Neural progenitor cell (in vitro differentiated cells): Measurements from ENCODE around the gene FCAMR. TPM values are rescaled to one million over a fixed set of nuclear protein-coding genes. Genes with fewer than 3 reads are reported as not detected.

ENCODE experiments used
- DNase-seq: peaks from one replicate; pipeline ENCODE4 v3.0.0-alpha.2; 2016; ENCODE audit warnings: low spot score
- H2AFZ ChIP-seq: fragments of 200-600 bp; sonication (generic); replicated peaks from 2 replicates; pipeline ENCODE4 v1.6.1; 2016; ENCODE audit warnings: antibody characterized with exemption
- H3F3A ChIP-seq: fragments of 200-600 bp; sonication (generic); 2 replicates; pipeline ENCODE4 v1.6.1; 2016; ENCODE audit warnings: antibody characterized with exemption, low read depth
- H3K27ac ChIP-seq: fragments of 200-600 bp; sonication (generic); 2 replicates; pipeline ENCODE4 v1.5.1; 2016; ENCODE audit warnings: mild to moderate bottlenecking
- H3K27me3 ChIP-seq: fragments of 200-600 bp; sonication (generic); 2 replicates; pipeline ENCODE4 v1.6.1; 2016; ENCODE audit warnings: mild to moderate bottlenecking, moderate library complexity
- H3K36me3 ChIP-seq: fragments of 200-600 bp; sonication (generic); 2 replicates; pipeline ENCODE4 v1.5.1; 2016
- H3K4me1 ChIP-seq: fragments of 200-600 bp; sonication (generic); 2 replicates; pipeline ENCODE4 v1.6.1; 2016; ENCODE audit warnings: mixed run types
- H3K4me2 ChIP-seq: fragments of 200-600 bp; sonication (generic); 2 replicates; pipeline ENCODE4 v1.6.1; 2016
- H3K4me3 ChIP-seq: fragments of 200-600 bp; sonication (generic); 2 replicates; pipeline ENCODE4 v1.5.1; 2016
- H3K79me2 ChIP-seq: fragments of 200-600 bp; sonication (generic); 2 replicates; pipeline ENCODE4 v1.6.1; 2016; ENCODE audit warnings: low read depth
- H3K9ac ChIP-seq: fragments of 200-600 bp; sonication (generic); 2 replicates; pipeline ENCODE4 v1.6.1; 2016
- H3K9me3 ChIP-seq: fragments of 200-600 bp; sonication (generic); 2 replicates; pipeline ENCODE4 v1.5.1; 2016; ENCODE audit warnings: low read depth
- H4K20me1 ChIP-seq: fragments of 200-600 bp; sonication (generic); 2 replicates; pipeline ENCODE4 v1.6.1; 2016; ENCODE audit warnings: low read depth
- H3K27ac Mint-ChIP-seq: 3 replicates; pipeline ENCODE4 v1.8.0; 2021; ENCODE audit warnings: mixed read lengths
- H3K27me3 Mint-ChIP-seq: 2 replicates; pipeline ENCODE4 v1.8.0; 2022; ENCODE audit warnings: low read depth, mild to moderate bottlenecking, inconsistent platforms, moderate library complexity, mixed read lengths; ENCODE audit not compliant: insufficient read depth
- H3K36me3 Mint-ChIP-seq: 3 replicates; pipeline ENCODE4 v1.8.0; 2021; ENCODE audit warnings: mixed read lengths
- H3K4me1 Mint-ChIP-seq: 3 replicates; pipeline ENCODE4 v1.8.0; 2021; ENCODE audit warnings: mixed read lengths
- H3K4me3 Mint-ChIP-seq: 3 replicates; pipeline ENCODE4 v1.8.0; 2021; ENCODE audit warnings: mild to moderate bottlenecking, moderate library complexity, mixed read lengths
- H3K9me3 Mint-ChIP-seq: 3 replicates; pipeline ENCODE4 v1.8.0; 2020; ENCODE audit warnings: mixed read lengths
- EZH2 ChIP-seq: fragments of 200-600 bp; sonication (generic); IDR thresholded peaks from 2 replicates; pipeline ENCODE4 v1.6.1; 2017; ENCODE audit warnings: antibody characterized with exemption, mild to moderate bottlenecking, moderate library complexity
- EZH2phosphoT487 ChIP-seq: fragments of 200-600 bp; sonication (generic); IDR thresholded peaks from 2 replicates; pipeline ENCODE4 v1.6.1; 2017; ENCODE audit warnings: antibody characterized with exemption
- total RNA-seq: library from RNA; depleted of rRNA; stranded (reverse); fragments of >200 nt; gene quantifications from 2 replicates; pipeline ENCODE4 v1.2.3, GENCODE V29; 2015; ENCODE audit warnings: low replicate concordance
- TF ChIP-seq, protein P1 (sequence below): fragments of 200-600 bp; sonication (generic); IDR thresholded peaks from 2 replicates; pipeline ENCODE4 v1.5.1; 2017; ENCODE audit warnings: antibody characterized with exemption, mild to moderate bottlenecking

Gene FCAMR
- total RNA-seq, 1 donor from 2014 or later, result not detected

DNA sequence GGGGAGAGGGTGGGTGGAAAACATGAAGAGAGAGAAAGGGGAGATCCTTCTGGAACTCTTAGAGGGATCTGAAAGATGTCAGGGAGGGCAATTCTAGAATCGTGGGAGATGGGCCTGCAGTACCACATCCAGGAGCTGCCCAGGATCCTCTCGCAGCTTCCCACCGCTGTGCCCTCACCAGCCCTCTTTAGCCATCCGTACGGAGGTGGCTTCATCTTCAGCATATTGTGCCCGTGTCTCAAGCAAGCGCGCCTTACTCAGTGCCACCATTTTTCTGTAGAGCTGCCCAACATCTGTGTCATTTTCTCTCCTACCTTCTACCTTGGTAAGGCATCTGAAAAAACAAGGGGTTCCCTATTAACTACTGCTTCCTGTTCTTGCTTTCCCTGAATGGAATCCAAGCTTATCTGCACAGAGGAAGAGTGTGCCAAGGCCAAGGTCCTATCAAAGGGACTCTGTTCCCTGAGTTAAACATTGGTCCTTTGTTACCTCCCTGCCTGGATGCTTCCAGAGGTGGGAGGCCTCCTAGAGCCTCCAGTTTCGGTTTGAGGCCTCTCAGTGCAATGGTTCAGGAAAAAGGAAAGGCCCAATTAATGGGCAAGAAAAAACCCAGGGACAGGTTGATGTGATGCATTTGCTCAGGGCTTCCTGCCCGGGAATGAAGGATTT lies 39.1 kb upstream of the FCAMR start:
- no peak overlapping the region for H3K4me2 ChIP-seq
- DNase-seq, result no peak
- no peaks in the 10 kb centered on the region for H3F3A ChIP-seq
- no peak overlapping the region for H2AFZ ChIP-seq
- H3K9ac ChIP-seq, result no peak overlapping the region
- H3K27me3 ChIP-seq, result no peaks in the 10 kb centered on the region
- H3K27ac Mint-ChIP-seq, result no peak overlapping the region
- H3K9me3 Mint-ChIP-seq, result no peaks in the 10 kb centered on the region
- H3K27me3 Mint-ChIP-seq, result peaks cover 16% of the 10 kb centered on the region
- H3K36me3 Mint-ChIP-seq, result no peaks in the 10 kb centered on the region
- H3K4me1 ChIP-seq, result no peaks in the 10 kb centered on the region
- no peak for TF ChIP-seq EZH2
- no peak for TF ChIP-seq EZH2phosphoT487
- H3K9me3 ChIP-seq, result no peaks in the 10 kb centered on the region
- H3K4me3 Mint-ChIP-seq, result no peak overlapping the region
- no peak overlapping the region for H3K27ac ChIP-seq
- H3K36me3 ChIP-seq, result no peaks in the 10 kb centered on the region
- no peak overlapping the region for H3K4me3 ChIP-seq
- no peaks in the 10 kb centered on the region for H3K79me2 ChIP-seq
- H3K4me1 Mint-ChIP-seq, result peaks cover 11% of the 10 kb centered on the region
- H4K20me1 ChIP-seq, result no peaks in the 10 kb centered on the region

DNA sequence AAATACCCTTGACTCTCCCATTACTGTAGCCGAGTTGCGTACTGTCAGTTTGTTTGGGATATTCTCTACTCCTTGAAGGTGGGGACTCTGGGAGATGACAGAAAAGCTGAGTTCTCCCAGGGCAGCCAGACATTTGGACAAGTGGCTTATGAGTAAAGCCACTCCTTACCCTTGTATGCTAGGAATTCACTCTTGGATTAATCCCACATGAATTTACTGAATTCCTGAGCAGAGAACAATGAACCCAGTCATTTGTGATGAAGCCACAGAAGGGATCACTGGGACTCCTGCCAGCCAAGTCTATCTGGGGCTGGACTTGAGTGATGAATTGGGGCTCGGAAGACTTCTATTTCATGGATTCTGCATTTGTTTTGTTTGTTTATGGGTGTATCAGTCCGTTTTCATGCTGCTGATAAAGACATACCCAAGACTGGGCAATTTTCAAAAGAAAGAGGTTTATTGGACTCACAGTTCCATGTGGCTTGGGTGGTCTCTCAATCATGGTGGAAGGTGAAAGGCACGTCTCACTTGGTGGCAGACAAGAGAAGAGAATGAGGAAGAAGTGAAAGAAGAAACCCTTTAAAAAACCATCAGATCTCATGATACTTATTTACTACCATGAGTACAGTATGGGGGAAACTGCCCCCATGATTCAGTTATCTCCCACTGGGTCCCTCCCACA lies 37.2 kb upstream of the FCAMR start:
- no peak overlapping the region for H3K9ac ChIP-seq
- H3K4me2 ChIP-seq, result no peak overlapping the region
- no peaks in the 10 kb centered on the region for H3K36me3 Mint-ChIP-seq
- H2AFZ ChIP-seq, result no peak overlapping the region
- peak; percentile 52 for DNase-seq
- H3K27ac Mint-ChIP-seq, result no peak overlapping the region
- H3K9me3 Mint-ChIP-seq, result no peaks in the 10 kb centered on the region
- no peak overlapping the region for H3K27ac ChIP-seq
- TF ChIP-seq EZH2phosphoT487 (no peak), EZH2 (no peak)
- TF ChIP-seq, protein P1, sequence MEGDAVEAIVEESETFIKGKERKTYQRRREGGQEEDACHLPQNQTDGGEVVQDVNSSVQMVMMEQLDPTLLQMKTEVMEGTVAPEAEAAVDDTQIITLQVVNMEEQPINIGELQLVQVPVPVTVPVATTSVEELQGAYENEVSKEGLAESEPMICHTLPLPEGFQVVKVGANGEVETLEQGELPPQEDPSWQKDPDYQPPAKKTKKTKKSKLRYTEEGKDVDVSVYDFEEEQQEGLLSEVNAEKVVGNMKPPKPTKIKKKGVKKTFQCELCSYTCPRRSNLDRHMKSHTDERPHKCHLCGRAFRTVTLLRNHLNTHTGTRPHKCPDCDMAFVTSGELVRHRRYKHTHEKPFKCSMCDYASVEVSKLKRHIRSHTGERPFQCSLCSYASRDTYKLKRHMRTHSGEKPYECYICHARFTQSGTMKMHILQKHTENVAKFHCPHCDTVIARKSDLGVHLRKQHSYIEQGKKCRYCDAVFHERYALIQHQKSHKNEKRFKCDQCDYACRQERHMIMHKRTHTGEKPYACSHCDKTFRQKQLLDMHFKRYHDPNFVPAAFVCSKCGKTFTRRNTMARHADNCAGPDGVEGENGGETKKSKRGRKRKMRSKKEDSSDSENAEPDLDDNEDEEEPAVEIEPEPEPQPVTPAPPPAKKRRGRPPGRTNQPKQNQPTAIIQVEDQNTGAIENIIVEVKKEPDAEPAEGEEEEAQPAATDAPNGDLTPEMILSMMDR, result no peak
- H3K27me3 ChIP-seq, result no peaks in the 10 kb centered on the region
- H4K20me1 ChIP-seq, result no peaks in the 10 kb centered on the region
- peaks cover 18% of the 10 kb centered on the region for H3K4me1 Mint-ChIP-seq
- H3K36me3 ChIP-seq, result no peaks in the 10 kb centered on the region
- H3K79me2 ChIP-seq, result no peaks in the 10 kb centered on the region
- peaks cover 15% of the 10 kb centered on the region for H3K4me1 ChIP-seq
- H3K27me3 Mint-ChIP-seq, result peaks cover 13% of the 10 kb centered on the region
- no peaks in the 10 kb centered on the region for H3K9me3 ChIP-seq
- peaks cover 15% of the 10 kb centered on the region for H3F3A ChIP-seq
- H3K4me3 Mint-ChIP-seq, result no peak overlapping the region
- no peak overlapping the region for H3K4me3 ChIP-seq

GRCh38 chr1:207006914-207007313 lies 36.7 kb upstream of the FCAMR start:
- H3K4me1 ChIP-seq, result peaks cover 15% of the 10 kb centered on the region
- no peaks in the 10 kb centered on the region for H3K79me2 ChIP-seq
- no peaks in the 10 kb centered on the region for H3K27me3 ChIP-seq
- Mint-ChIP-seq H3K4me3 (no peak overlapping the region), H3K27me3 (peaks cover 13% of the 10 kb centered on the region), H3K4me1 (peaks cover 18% of the 10 kb centered on the region), H3K27ac (no peak overlapping the region), H3K36me3 (no peaks in the 10 kb centered on the region), H3K9me3 (no peaks in the 10 kb centered on the region)
- no peak overlapping the region for H3K4me2 ChIP-seq
- peaks cover 15% of the 10 kb centered on the region for H3F3A ChIP-seq
- H3K36me3 ChIP-seq, result no peaks in the 10 kb centered on the region
- H3K4me3 ChIP-seq, result no peak overlapping the region
- no peak overlapping the region for H3K27ac ChIP-seq
- TF ChIP-seq EZH2phosphoT487, result no peak
- TF ChIP-seq, protein P1, result no peak
- no peak for TF ChIP-seq EZH2
- H3K9ac ChIP-seq, result no peak overlapping the region
- no peaks in the 10 kb centered on the region for H4K20me1 ChIP-seq
- H3K9me3 ChIP-seq, result no peaks in the 10 kb centered on the region
- H2AFZ ChIP-seq, result no peak overlapping the region
- no peak for DNase-seq

- Histone ChIP-seq H4K20me1 (no peaks in the 10 kb centered on the region), H3K36me3 (no peaks in the 10 kb centered on the region), H2AFZ (no peak overlapping the region), H3F3A (peaks cover 15% of the 10 kb centered on the region), H3K4me1 (peaks cover 15% of the 10 kb centered on the region), H3K27me3 (no peaks in the 10 kb centered on the region), H3K27ac (no peak overlapping the region), H3K4me3 (no peak overlapping the region), H3K9ac (no peak overlapping the region), H3K9me3 (no peaks in the 10 kb centered on the region), H3K79me2 (no peaks in the 10 kb centered on the region), H3K4me2 (no peak overlapping the region)
- no peaks in the 10 kb centered on the region for H3K9me3 Mint-ChIP-seq
- peaks cover 14% of the 10 kb centered on the region for H3K27me3 Mint-ChIP-seq
- H3K27ac Mint-ChIP-seq, result no peak overlapping the region
- no peak overlapping the region for H3K4me3 Mint-ChIP-seq
- no peak for DNase-seq
- TF ChIP-seq EZH2phosphoT487 (no peak), EZH2 (no peak)
- TF ChIP-seq, protein P1, result no peak
- no peaks in the 10 kb centered on the region for H3K36me3 Mint-ChIP-seq
- H3K4me1 Mint-ChIP-seq, result peaks cover 18% of the 10 kb centered on the region
These were observed 35.8 kb upstream of the FCAMR start for GRCh38 chr1:207006083-207006482.
